Rectal smooth muscle tissue (tissue), 1 donor: Measurements from ENCODE around the gene MRPL43.

Source experiments
- H3K27ac ChIP-seq: one replicate; pipeline ENCODE4 v1.7.0; 2013; ENCODE audit warnings: low read depth, low read length, inconsistent platforms
- H3K27me3 ChIP-seq: one replicate; pipeline ENCODE4 v1.7.0; 2013; ENCODE audit warnings: low read length; ENCODE audit not compliant: control insufficient read depth, insufficient read depth
- H3K36me3 ChIP-seq: one replicate; pipeline ENCODE4 v1.7.0; 2013; ENCODE audit warnings: low read length; ENCODE audit not compliant: control insufficient read depth, insufficient read depth
- H3K4me1 ChIP-seq: one replicate; pipeline ENCODE4 v1.7.0; 2013; ENCODE audit warnings: low read length; ENCODE audit not compliant: control insufficient read depth, insufficient read depth
- H3K4me3 ChIP-seq: one replicate; pipeline ENCODE4 v1.7.0; 2013; ENCODE audit warnings: low read length
- H3K9ac ChIP-seq: one replicate; pipeline ENCODE4 v1.7.0; 2013; ENCODE audit warnings: low read length

Gene MRPL43

DNA sequence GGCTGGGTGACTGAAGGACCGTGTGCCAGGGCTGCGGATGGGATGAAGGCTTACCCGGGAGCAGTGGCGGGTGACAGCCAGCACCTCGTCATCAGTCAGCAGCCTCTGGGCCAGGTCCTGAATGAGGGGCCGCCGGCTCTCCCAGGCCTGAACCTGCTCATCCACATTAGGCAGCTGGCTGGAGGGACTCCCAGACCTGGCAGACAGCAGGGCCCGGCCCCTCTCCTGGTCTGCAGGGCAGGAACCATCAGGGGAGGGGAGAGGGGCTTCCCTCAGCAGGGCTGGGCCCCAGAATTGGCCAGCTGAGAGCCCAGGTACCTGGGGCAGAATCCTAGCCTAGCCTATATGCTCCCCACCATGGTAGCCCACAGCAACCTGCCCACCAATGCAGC lies 28.3 kb upstream of the MRPL43 start:
- Histone ChIP-seq H3K4me1 (peaks cover 11% of the 10 kb centered on the region), H3K4me3 (no peak overlapping the region), H3K9ac (no peak overlapping the region), H3K27ac (no peak overlapping the region), H3K36me3 (no peaks in the 10 kb centered on the region), H3K27me3 (peaks cover 5% of the 10 kb centered on the region)

DNA sequence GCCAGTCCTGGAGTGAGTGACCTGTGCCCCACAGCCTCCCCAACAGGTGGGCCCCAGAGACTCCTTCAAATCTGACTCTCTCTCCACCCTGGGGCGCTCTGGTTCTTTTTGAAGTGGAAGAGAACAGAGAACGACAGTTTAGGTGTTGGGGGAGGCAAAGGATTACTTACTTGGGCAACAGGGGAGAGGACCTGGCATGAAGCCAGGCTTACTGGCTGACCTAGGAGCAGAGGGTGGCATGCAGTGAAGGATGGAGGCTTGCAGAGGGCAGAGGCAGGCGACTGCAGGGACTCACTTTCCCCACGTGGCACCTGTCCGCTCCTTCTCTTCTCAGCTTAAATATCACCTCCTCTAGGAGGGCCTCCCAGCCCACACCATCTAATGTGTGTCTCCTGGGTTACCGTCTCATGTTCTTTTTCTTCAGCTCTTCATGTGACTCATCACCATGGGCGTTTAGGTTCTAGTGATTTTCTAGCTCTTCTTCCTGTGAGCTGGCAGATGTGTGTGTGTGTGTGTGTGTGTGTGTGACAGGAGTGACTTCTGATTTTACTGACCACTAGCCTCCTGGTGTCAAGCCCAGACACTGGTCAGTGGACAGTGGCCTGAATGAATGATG lies 27.8 kb upstream of the MRPL43 start:
- H3K27me3 ChIP-seq: peaks cover 5% of the 10 kb centered on the region
- H3K27ac ChIP-seq: no peak overlapping the region
- no peak overlapping the region for H3K4me3 ChIP-seq
- no peak overlapping the region for H3K9ac ChIP-seq
- no peaks in the 10 kb centered on the region for H3K36me3 ChIP-seq
- peaks cover 11% of the 10 kb centered on the region for H3K4me1 ChIP-seq

DNA sequence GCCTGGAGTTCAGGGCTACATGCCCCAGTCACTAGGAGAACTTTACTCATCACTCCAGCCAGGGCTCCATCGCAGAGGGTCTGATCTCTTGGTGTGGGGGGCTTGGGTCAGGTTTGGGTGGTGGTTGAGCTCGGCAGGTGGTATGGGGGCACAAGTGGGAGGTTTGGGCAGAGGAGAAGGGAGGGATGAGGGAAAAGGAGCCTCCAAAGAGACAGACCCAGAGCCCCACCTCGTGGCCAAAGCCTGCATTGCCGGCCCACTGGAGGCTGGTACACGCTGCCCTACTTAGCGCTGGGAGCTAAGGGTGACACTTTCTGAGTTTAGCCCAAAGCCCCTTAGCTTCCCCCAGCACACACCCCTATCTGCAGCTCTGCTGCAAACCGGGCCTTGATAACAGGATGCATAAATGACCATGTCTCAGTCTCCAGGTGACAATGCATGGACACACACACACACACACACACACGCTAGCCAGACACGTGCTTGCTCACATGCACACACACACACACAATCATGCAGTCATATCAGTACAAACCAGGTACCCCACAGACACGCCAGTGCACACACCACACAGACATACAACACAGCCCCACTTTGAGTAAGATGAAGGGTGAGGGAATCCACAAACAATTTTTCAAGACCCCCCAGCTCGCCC lies 27.1 kb upstream of the MRPL43 start:
- H3K9ac ChIP-seq: no peak overlapping the region
- no peak overlapping the region for H3K27ac ChIP-seq
- H3K4me1 ChIP-seq: peaks cover 11% of the 10 kb centered on the region
- H3K4me3 ChIP-seq: no peak overlapping the region
- peaks cover 5% of the 10 kb centered on the region for H3K27me3 ChIP-seq
- H3K36me3 ChIP-seq: no peaks in the 10 kb centered on the region

DNA sequence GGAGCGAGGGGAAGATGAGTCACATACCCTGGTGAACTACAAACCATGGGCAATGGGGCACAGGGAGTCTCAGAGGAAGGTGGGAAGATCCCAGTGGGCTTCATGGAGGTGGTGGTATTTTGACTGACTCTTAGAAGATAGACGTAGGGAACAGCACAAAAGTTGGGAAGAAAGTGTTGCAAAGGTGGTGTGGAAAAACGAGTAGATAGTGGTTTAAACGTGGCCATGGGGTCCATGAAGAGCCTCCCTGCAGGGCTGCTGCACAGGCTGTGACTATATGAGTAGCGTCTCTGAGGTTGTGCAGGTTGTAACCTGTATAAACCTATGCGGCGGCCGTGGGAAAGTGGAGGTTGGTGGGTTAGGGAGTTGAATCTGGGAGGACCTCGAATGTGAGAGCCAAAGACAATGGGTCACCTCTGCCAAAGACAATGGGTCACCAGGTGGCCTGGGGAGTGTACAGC lies 26.1 kb upstream of the MRPL43 start:
- no peaks in the 10 kb centered on the region for H3K36me3 ChIP-seq
- peaks cover 5% of the 10 kb centered on the region for H3K27me3 ChIP-seq
- H3K27ac ChIP-seq: peak overlapping the region; percentile 29
- no peak overlapping the region for H3K9ac ChIP-seq
- H3K4me1 ChIP-seq: peaks cover 11% of the 10 kb centered on the region
- H3K4me3 ChIP-seq: no peak overlapping the region

DNA sequence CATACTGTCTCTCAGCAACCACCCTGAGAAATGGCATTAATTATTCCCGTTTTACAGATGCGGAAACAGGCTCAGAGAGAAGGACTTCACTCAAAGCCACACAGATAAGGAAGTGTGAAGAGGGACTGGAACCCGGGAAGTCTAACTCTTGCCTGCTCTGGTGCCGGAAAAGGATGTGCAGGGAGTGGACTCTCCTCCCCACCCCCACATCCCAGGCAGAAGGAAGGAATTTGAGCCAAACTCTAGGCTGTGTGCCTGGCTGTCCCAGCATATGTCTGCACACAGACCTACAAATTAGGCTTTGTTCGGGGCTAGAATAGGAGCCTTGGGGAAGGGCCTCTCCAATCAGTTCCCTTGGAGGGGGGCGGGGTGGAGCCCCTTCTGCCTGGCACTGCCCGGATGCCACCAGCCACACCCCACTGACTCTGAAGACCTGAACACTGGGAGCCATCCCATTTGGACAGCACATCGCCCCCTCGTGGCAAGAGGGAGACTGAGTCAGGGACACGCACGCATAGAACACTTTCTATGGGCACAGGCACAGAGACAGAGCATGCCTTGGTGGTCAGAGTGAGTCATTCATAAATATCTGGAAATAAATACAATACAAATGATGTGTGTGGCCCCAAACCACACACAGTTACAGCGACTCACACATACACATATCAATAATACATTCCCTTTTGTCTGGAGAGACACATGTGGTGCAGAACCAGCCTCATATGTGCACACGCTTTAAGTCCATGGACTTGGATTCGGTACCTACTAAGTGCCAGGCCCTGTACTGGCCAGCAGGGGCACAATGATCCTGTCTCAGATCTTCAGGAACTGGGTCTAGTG lies 25.4 kb upstream of the MRPL43 start:
- H3K4me1 ChIP-seq: peaks cover 15% of the 10 kb centered on the region
- H3K4me3 ChIP-seq: no peak overlapping the region
- H3K27me3 ChIP-seq: peaks cover 5% of the 10 kb centered on the region
- peak overlapping the region; percentile 36 for H3K27ac ChIP-seq
- H3K9ac ChIP-seq: no peak overlapping the region
- H3K36me3 ChIP-seq: no peaks in the 10 kb centered on the region

DNA sequence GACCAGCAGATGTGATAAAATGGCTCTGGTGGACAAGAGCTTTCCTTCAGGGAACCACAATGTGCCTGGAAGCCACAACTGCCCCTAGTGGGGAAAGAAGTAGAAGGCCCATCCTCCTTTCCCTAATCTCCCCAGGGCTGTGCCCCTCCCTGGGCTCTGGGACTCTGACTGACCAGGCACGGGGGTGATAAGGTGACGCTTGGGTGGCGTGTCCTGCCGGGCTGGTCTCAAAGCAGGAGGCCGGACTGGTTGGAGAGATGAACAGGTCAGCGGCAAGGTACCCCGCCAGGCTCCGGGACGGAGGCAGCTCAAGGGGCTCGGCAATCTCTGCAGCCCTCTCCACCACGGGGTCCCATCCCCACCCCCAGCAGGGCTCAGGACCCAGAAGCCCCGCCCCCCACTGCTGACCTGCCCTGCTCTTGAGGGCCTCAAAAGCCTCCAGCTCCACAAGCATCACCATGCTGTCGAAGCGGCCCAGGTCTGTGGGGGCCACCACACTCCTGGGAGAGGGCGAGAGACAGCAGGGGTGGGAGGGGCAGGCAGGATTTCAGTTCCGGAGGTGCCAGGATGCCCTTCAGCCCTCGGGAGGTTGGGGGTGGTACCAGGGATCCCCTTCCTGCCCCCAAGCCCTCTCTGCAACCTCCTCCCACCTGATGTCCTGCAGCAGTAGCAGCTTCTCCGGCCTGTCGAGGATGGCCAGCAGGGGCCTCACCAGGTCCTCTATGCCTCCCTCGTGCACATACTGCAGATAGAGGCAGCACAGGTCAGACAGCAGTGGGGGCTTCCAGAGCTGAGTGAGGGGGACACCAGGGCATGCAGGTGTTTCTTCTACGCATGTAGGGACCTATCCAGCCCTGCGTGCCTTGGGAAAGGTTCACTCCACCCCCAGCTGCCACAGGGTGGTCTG lies 24.5 kb upstream of the MRPL43 start:
- Histone ChIP-seq H3K9ac (no peak overlapping the region), H3K27ac (no peak overlapping the region), H3K27me3 (peaks cover 4% of the 10 kb centered on the region), H3K4me1 (peaks cover 21% of the 10 kb centered on the region), H3K4me3 (no peak overlapping the region), H3K36me3 (no peaks in the 10 kb centered on the region)

DNA sequence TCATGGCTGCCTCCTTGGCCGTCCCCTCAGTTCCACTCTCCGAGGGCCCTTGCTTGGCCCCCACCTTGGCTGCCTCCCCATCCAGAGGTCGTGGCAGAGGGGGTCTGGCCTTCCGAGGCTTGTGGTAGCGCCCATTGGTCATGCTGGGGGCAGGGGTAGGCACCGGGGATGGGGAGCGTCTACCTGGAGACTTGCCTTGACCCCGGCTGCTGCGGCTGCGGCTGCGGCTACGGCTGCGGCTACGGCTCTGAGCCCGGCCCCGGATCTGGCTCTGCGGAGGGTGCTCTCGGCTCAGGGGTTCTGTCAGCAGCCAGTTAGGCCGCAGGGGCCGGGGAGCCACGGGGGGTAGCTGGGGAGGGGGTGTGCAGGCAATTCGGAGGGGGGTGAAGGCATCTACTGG lies 23.0 kb upstream of the MRPL43 start:
- Histone ChIP-seq H3K4me3 (no peak overlapping the region), H3K4me1 (peaks cover 21% of the 10 kb centered on the region), H3K27me3 (no peaks in the 10 kb centered on the region), H3K27ac (no peak overlapping the region), H3K9ac (no peak overlapping the region), H3K36me3 (peaks cover 4% of the 10 kb centered on the region)

DNA sequence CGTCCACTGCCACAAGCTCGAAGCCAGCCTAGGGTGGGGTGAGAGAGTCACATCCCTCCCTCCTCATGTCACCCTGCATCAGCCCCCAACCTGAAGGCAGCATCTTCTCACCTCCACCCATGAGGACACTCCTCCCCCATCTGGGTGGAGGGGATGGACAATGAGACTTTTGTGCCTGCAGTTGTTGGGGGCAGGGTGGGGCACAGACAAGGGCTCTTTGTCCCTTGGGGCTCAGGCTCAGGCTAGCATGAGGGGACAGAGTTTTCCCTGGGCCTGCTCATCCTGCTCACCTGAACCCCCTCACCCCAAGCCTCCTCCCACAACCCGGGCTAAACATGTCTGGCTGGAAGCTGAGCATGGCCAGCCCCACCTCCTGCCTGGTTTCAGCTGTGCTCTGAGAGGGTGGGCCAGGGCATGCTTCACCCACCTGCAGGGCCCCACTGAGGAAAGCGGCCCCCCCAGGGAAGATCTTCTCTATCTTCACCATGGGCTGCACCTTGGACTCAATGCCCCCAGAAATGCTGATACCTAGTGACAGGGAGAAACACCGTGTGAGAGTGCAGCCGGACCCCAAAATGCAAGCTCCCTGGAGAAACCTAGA lies 21.6 kb upstream of the MRPL43 start:
- no peaks in the 10 kb centered on the region for H3K27me3 ChIP-seq
- H3K4me3 ChIP-seq: no peak overlapping the region
- no peak overlapping the region for H3K9ac ChIP-seq
- H3K27ac ChIP-seq: peak overlapping the region; percentile 44
- peaks cover 18% of the 10 kb centered on the region for H3K4me1 ChIP-seq
- H3K36me3 ChIP-seq: peaks cover 11% of the 10 kb centered on the region

DNA sequence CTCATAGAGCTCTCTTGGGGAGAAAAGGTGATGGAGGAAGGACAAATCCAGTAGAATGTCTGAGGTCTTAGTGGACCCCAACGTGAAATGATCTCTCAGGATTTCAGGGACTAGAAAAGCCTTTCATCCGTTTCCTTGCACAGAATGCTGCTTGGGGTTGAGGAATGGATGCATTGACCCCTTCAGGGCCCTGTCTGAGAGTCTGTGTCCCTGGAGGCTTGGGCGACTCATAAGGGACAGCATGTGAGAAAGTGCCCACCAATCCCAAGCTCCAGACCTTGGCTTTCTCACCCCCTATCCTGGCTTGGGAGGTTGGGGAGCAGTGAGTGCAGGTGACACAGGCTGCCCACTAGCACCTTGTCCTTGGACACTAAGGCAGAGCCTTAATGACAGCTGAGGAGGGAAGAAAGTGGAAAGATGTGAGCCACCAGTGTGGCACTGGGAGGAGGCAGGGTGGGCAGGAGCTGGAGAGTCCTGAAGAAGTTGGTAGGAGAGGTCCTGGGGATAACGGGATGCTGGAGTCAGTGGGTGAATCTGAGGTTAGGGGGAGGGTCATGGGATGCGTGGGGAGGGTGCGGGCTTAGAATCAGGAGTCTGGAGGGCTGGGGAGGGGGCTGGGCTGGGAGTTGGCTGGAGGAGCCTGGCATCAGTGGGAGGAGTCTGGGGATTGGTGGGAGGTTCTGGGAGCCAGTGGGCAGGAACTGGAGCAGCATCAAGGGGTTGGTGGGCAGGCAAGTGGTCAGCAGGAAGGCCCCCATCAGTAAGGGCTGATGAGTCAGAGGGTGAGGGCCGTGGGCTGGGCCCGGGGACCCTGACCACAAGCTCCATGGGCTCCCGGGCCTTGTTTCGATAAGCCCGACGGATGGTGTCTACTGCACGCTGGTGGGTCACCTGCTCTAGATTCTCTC lies 20.9 kb upstream of the MRPL43 start:
- H3K27me3 ChIP-seq: no peaks in the 10 kb centered on the region
- H3K4me3 ChIP-seq: no peak overlapping the region
- peaks cover 16% of the 10 kb centered on the region for H3K4me1 ChIP-seq
- no peak overlapping the region for H3K9ac ChIP-seq
- H3K36me3 ChIP-seq: peaks cover 16% of the 10 kb centered on the region
- peak overlapping the region; percentile 44 for H3K27ac ChIP-seq

DNA sequence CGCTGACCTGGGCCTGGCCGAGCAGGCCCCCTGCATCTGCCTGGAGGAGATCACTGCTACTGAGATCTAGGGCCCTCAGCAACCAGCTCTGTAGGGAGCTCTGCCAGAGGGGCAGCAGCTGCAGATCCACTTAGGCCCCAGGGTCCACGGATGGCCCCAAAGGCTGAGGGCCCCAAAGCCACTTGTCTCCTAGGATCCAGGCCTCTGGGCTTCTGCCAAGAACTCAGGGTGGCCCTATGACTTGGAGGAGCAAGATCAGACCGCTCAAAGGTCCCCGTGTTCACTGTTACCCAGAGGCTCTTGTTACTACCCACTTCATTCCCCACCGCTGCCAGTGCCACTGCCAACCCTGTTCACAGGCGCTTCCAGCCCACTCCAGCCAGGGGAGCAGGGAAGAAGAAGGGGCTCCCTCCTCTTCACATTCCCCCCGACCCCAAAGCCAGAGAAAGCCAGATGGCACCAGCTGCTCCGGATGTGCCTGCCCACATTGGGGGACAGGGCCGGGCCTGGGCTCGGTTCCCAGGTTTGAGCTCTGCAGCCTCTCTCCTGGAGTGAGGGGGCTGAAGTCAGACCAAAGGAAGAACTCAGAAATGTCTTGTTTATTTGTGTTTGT lies 19.9 kb upstream of the MRPL43 start:
- Histone ChIP-seq H3K27me3 (no peaks in the 10 kb centered on the region), H3K36me3 (peaks cover 19% of the 10 kb centered on the region), H3K4me3 (no peak overlapping the region), H3K27ac (peak overlapping the region; percentile 27), H3K4me1 (peaks cover 14% of the 10 kb centered on the region), H3K9ac (no peak overlapping the region)
